Mesothelial cell of epicardium (in vitro differentiated cells): ENCODE results near the gene MGAT5. TPM values are rescaled to one million over a fixed set of nuclear protein-coding genes. Genes with fewer than 3 reads are reported as not detected.

Experiments
- DNase-seq, 2 experiments: peaks; one replicate each; pipeline ENCODE4 v3.0.0; 2021; ENCODE audit warnings: low spot score in 2 of 2; ENCODE audit not compliant: unreplicated experiment in 2 of 2
- H3K27ac Mint-ChIP-seq: 2 replicates; pipeline ENCODE4 v1.8.0; 2021; ENCODE audit warnings: mixed read lengths
- H3K27me3 Mint-ChIP-seq: 2 replicates; pipeline ENCODE4 v1.8.0; 2021; ENCODE audit warnings: low read depth, mixed read lengths
- H3K36me3 Mint-ChIP-seq: 2 replicates; pipeline ENCODE4 v1.8.0; 2021; ENCODE audit warnings: mixed read lengths
- H3K4me1 Mint-ChIP-seq: 2 replicates; pipeline ENCODE4 v1.8.0; 2021; ENCODE audit warnings: mixed read lengths
- H3K4me3 Mint-ChIP-seq: 2 replicates; pipeline ENCODE4 v1.8.0; 2021; ENCODE audit warnings: mild to moderate bottlenecking, moderate library complexity, mixed read lengths
- H3K9me3 Mint-ChIP-seq: 2 replicates; pipeline ENCODE4 v1.8.0; 2021; ENCODE audit warnings: mixed read lengths
- CTCF ChIP-seq: fragments of 200-600 bp; sonication (generic); IDR thresholded peaks from one replicate; pipeline ENCODE4 v1.5.0; 2021; ENCODE audit warnings: antibody characterized with exemption; ENCODE audit not compliant: unreplicated experiment
- total RNA-seq: library from RNA; stranded (reverse); gene quantifications from 3 replicates; pipeline ENCODE4 v1.2.1, GENCODE V29; 2021

MGAT5 gene
- total RNA-seq, 1 donor from 2014 or later, result 41.1 TPM

- peaks cover 5% of the 10 kb centered on the region for H3K4me1 Mint-ChIP-seq
- H3K36me3 Mint-ChIP-seq, result no peaks in the 10 kb centered on the region
- no peak overlapping the region for H3K4me3 Mint-ChIP-seq
- no peaks in the 10 kb centered on the region for H3K27me3 Mint-ChIP-seq
- no peaks in the 10 kb centered on the region for H3K9me3 Mint-ChIP-seq
- no peak for TF ChIP-seq CTCF
- no peak overlapping the region for H3K27ac Mint-ChIP-seq
- no peak for DNase-seq
Observed at GRCh38 chr2:134389381-134389780, 135.5 kb downstream of the MGAT5 start.

DNA sequence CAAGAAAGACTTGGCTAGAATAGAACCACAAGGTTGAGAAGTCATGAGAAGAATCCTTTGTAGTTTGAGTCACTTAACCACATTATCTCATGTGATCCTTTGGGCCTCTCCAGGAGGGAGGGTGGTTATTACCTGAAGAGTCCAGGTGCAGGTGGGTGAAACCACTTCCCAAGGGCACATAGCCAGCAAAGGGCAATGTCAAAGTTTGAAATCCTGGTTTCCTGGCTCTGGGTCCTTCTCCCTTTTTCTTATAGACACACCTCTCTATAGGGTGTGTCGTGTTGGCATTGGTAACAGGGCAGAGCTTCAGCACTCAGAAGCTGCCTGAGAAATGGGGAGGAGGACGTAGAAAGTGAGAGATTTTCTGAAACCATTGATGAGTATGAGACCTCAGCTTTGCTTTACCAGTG, 137.9 kb downstream of the MGAT5 start:
- no peaks in the 10 kb centered on the region for H3K9me3 Mint-ChIP-seq
- no peak for DNase-seq
- H3K36me3 Mint-ChIP-seq, result no peaks in the 10 kb centered on the region
- peaks cover 5% of the 10 kb centered on the region for H3K4me1 Mint-ChIP-seq
- H3K27ac Mint-ChIP-seq, result no peak overlapping the region
- no peaks in the 10 kb centered on the region for H3K27me3 Mint-ChIP-seq
- TF ChIP-seq CTCF, result no peak
- H3K4me3 Mint-ChIP-seq, result no peak overlapping the region

DNA sequence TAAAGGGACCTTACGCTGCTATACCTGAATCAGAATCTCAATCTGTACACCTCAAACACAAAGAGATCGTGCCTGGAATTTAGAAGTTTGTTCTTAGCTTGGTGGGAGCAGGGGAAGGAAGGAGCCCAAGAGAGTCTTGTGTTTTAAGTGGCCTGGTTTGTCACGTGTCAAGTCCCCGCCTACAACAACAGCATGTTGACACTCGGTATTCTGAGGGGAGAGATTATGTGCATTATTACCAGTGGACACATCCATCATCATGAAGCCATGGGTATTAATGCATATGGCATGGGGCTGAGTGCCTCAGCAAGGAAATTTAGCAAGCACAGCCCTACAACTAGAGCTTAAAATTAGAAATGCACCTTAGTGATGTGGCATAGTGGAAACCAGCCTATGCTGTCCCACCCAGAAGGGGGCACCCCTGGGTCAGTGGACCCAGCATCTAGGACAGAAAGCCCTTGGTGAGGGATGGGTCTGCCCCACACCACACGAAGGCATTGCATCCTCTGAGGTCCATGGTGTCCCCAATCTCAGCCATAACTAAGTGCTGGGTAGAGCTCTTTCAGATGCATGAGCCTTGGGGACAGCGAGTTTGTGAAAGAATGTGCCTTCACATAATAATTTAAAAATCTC, 138.7 kb downstream of the MGAT5 start:
- Mint-ChIP-seq H3K36me3 (no peaks in the 10 kb centered on the region), H3K27ac (no peak overlapping the region), H3K9me3 (no peaks in the 10 kb centered on the region), H3K4me3 (no peak overlapping the region), H3K4me1 (peaks cover 5% of the 10 kb centered on the region), H3K27me3 (no peaks in the 10 kb centered on the region)
- DNase-seq, result no peak
- no peak for TF ChIP-seq CTCF

DNA sequence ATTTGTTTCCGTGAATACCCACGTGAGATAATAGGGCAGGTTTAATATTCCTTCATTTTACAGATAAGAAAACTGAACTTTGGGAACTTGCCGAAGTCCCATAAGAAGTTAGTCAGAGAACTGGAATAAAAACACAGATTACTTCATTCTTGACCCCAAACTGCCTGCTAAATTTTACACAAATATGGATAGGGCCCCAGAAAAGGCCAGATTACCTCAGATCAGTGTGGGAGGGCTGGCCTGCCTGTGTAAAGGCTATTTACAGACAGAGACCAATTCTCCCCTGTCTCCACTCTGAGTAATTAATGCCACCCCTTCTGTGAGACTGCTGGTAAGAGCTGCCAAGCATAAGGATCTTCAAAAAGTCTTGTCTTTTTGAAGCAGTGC, 139.2 kb downstream of the MGAT5 start:
- DNase-seq, result no peak
- no peaks in the 10 kb centered on the region for H3K9me3 Mint-ChIP-seq
- TF ChIP-seq CTCF, result no peak
- peak overlapping the region; percentile 44 for H3K27ac Mint-ChIP-seq
- no peak overlapping the region for H3K4me3 Mint-ChIP-seq
- H3K4me1 Mint-ChIP-seq, result peaks cover 5% of the 10 kb centered on the region
- H3K27me3 Mint-ChIP-seq, result no peaks in the 10 kb centered on the region
- no peaks in the 10 kb centered on the region for H3K36me3 Mint-ChIP-seq

DNA sequence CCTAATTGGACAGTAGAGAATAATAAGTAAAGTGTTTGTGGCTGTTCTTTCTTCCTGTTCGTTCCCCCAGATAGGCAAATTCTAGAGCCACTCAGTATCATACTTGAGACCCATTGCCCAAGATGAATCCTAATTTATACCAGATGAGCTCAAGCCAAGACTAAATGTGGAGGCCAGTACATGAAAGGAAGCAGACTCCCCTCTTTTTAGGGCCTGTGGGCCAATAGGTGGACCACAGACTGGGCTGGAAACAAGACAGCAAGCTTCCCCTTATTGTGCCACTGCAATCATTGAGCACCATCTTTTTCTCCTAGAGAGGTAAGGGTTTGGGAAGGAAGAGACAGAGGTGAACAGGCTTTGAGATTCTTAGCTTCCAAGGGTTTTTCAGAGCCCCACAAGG, 141.9 kb downstream of the MGAT5 start:
- no peak for DNase-seq
- no peaks in the 10 kb centered on the region for H3K9me3 Mint-ChIP-seq
- TF ChIP-seq CTCF, result no peak
- H3K27ac Mint-ChIP-seq, result no peak overlapping the region
- H3K4me3 Mint-ChIP-seq, result no peak overlapping the region
- H3K4me1 Mint-ChIP-seq, result peaks cover 5% of the 10 kb centered on the region
- H3K36me3 Mint-ChIP-seq, result no peaks in the 10 kb centered on the region
- H3K27me3 Mint-ChIP-seq, result no peaks in the 10 kb centered on the region

DNA sequence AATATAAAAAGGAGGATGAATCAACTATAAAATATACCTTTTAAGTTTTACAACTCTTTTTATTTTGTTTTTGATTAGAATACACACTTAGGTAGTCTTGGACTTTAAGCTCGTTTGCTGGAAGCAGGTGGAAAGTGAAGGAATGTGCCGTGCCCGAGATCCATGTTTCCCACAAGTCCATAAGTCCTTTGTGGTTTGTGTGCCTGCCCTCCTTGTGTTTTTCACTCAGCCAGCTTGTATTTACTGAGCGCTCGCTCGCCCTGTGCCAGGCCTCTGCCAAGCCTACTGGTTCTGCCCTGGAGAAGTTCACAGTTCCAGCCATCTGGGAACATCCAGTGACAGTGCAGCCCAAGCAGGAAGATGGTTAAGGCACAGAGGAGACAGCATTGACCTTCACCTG, 142.6 kb downstream of the MGAT5 start:
- no peak for DNase-seq
- Mint-ChIP-seq H3K27ac (no peak overlapping the region), H3K36me3 (no peaks in the 10 kb centered on the region), H3K9me3 (no peaks in the 10 kb centered on the region), H3K27me3 (no peaks in the 10 kb centered on the region), H3K4me1 (peaks cover 5% of the 10 kb centered on the region), H3K4me3 (no peak overlapping the region)
- TF ChIP-seq CTCF, result no peak
